Kidney epithelial cell (primary cell): ENCODE results near the gene DNAH1. TPM values are rescaled to one million over a fixed set of nuclear protein-coding genes. Genes with fewer than 3 reads are reported as not detected.

Source experiments
- DNase-seq: peaks from one replicate; pipeline ENCODE4 v3.0.0-alpha.2; 2010; ENCODE audit warnings: low read depth
- H3K27me3 ChIP-seq: 2 replicates; pipeline ENCODE4 v1.6.0; 2011; ENCODE audit warnings: low read length; ENCODE audit not compliant: control insufficient read depth, insufficient read depth
- H3K36me3 ChIP-seq: 2 replicates; pipeline ENCODE4 v1.5.1; 2011; ENCODE audit warnings: low read length; ENCODE audit not compliant: control insufficient read depth, insufficient read depth
- H3K4me3 ChIP-seq: 2 replicates; pipeline ENCODE4 v1.5.1; 2011; ENCODE audit warnings: low read depth, mild to moderate bottlenecking, control low read depth, low read length
- CTCF ChIP-seq: IDR thresholded peaks from 2 replicates; pipeline ENCODE4 v1.5.1; 2011; ENCODE audit warnings: mild to moderate bottlenecking, moderate library complexity, low read length, control low read depth, inconsistent platforms; ENCODE audit not compliant: insufficient read depth, poor library complexity, severe bottlenecking
- total RNA-seq: library from RNA; depleted of rRNA; stranded (reverse); fragments of >200 nt; gene quantifications from 2 replicates; pipeline ENCODE4 v1.2.3, GENCODE V29; 2015

Gene DNAH1
- total RNA-seq, 1 donor from 2014 or later: 0.96 TPM

- Histone ChIP-seq H3K27me3 (no peaks in the 10 kb centered on the region), H3K4me3 (no peak overlapping the region), H3K36me3 (no peaks in the 10 kb centered on the region)
- DNase-seq: no peak
- TF ChIP-seq CTCF: no peak
Measured at GRCh38 chr3:52358362-52358940, 42.3 kb downstream of the DNAH1 start.

GRCh38 chr3:52359116-52359855 lies 43.2 kb downstream of the DNAH1 start:
- no peak for DNase-seq
- TF ChIP-seq CTCF: no peak
- H3K4me3 ChIP-seq: no peak overlapping the region
- H3K27me3 ChIP-seq: no peaks in the 10 kb centered on the region
- no peaks in the 10 kb centered on the region for H3K36me3 ChIP-seq

GRCh38 chr3:52361011-52361410 lies 44.9 kb downstream of the DNAH1 start:
- no peak for TF ChIP-seq CTCF
- Histone ChIP-seq H3K27me3 (no peaks in the 10 kb centered on the region), H3K4me3 (no peak overlapping the region), H3K36me3 (no peaks in the 10 kb centered on the region)
- DNase-seq: no peak

- Histone ChIP-seq H3K4me3 (no peak overlapping the region), H3K27me3 (no peaks in the 10 kb centered on the region), H3K36me3 (no peaks in the 10 kb centered on the region)
- no peak for DNase-seq
- no peak for TF ChIP-seq CTCF
Measured at GRCh38 chr3:52361454-52361853, 45.3 kb downstream of the DNAH1 start.

- Histone ChIP-seq H3K27me3 (no peaks in the 10 kb centered on the region), H3K4me3 (no peak overlapping the region), H3K36me3 (no peaks in the 10 kb centered on the region)
- TF ChIP-seq CTCF: no peak
- no peak for DNase-seq
Measured at GRCh38 chr3:52361898-52362297, 45.8 kb downstream of the DNAH1 start.

GRCh38 chr3:52364322-52365035 lies 48.4 kb downstream of the DNAH1 start:
- no peak for DNase-seq
- TF ChIP-seq CTCF: no peak
- peaks cover 6% of the 10 kb centered on the region for H3K27me3 ChIP-seq
- no peaks in the 10 kb centered on the region for H3K36me3 ChIP-seq
- H3K4me3 ChIP-seq: no peak overlapping the region
